HG02938 (cell line): ENCODE results near the gene TYMS.

Experiments used
- ATAC-seq: cut with Tn5 transposase; IDR thresholded peaks from one replicate; pipeline ENCODE4 v1.9.1; 2021; ENCODE audit warnings: mild to moderate bottlenecking, moderate library complexity; ENCODE audit not compliant: unreplicated experiment

Gene TYMS

GRCh38 chr18:644395-645004 lies 13.0 kb upstream of the TYMS start:
- ATAC-seq, result no peak

- ATAC-seq, result no peak
Measured at GRCh38 chr18:647304-647703, 10.1 kb upstream of the TYMS start.

- ATAC-seq, result no peak
Measured at GRCh38 chr18:649341-649740, 8.1 kb upstream of the TYMS start.

- peak; percentile 96 for ATAC-seq
Measured at GRCh38 chr18:650428-650858, 7.0 kb upstream of the TYMS start.

GRCh38 chr18:652131-652530 lies 5.3 kb upstream of the TYMS start:
- ATAC-seq, result no peak

GRCh38 chr18:653512-653911 lies 3.9 kb upstream of the TYMS start:
- no peak for ATAC-seq

- ATAC-seq, result no peak
Measured at GRCh38 chr18:654601-655000, 2.9 kb upstream of the TYMS start.

- no peak for ATAC-seq
Measured at GRCh38 chr18:655445-655844, 2.0 kb upstream of the TYMS start.

GRCh38 chr18:658001-658946 lies 821 bp downstream of the TYMS start:
- ATAC-seq, result peak; percentile 45

GRCh38 chr18:658947-659533 lies 1.6 kb downstream of the TYMS start:
- ATAC-seq, result no peak

GRCh38 chr18:659597-659996 lies 2.1 kb downstream of the TYMS start:
- no peak for ATAC-seq

GRCh38 chr18:662197-662596 lies 4.7 kb downstream of the TYMS start:
- no peak for ATAC-seq

GRCh38 chr18:666177-666576 lies 8.7 kb downstream of the TYMS start:
- ATAC-seq, result no peak

GRCh38 chr18:666628-667027 lies 9.2 kb downstream of the TYMS start:
- no peak for ATAC-seq

- ATAC-seq, result no peak
Measured at GRCh38 chr18:668260-668659, 10.8 kb downstream of the TYMS start.

- ATAC-seq, result no peak
Measured at GRCh38 chr18:669077-669476, 11.6 kb downstream of the TYMS start.

GRCh38 chr18:670522-670921 lies 13.1 kb downstream of the TYMS start:
- ATAC-seq, result no peak

- no peak for ATAC-seq
Measured at GRCh38 chr18:671405-671804, 14.0 kb downstream of the TYMS start.

GRCh38 chr18:673317-673716 lies 15.9 kb downstream of the TYMS start:
- ATAC-seq, result no peak

GRCh38 chr18:673769-674168 lies 16.3 kb downstream of the TYMS start:
- ATAC-seq, result no peak

- ATAC-seq, result no peak
Measured at GRCh38 chr18:675307-675706, 17.9 kb downstream of the TYMS start.

GRCh38 chr18:676069-676468 lies 18.6 kb downstream of the TYMS start:
- no peak for ATAC-seq
